Measurements from ENCODE around the gene AGFG1. TPM values are rescaled to one million over a fixed set of nuclear protein-coding genes. Genes with fewer than 3 reads are reported as not detected.

Gene AGFG1
- total RNA-seq, 1 experiment from 2014 or later: 81.3 TPM

GRCh38 chr2:227428731-227429285 lies 43.1 kb upstream of the AGFG1 start:
- Mint-ChIP-seq H3K36me3 (peaks cover 17% of the 10 kb centered on the region), H3K27me3 (ENCODE audit: low read depth) (no peaks in the 10 kb centered on the region), H3K4me1 (peaks cover 2% of the 10 kb centered on the region), H3K27ac (no peak overlapping the region), H3K9me3 (peaks cover 24% of the 10 kb centered on the region), H3K4me3 (no peak overlapping the region)
- ATAC-seq: no peak
- CTCF ChIA-PET: no interaction called here
- POLR2A ChIA-PET: no interaction called here
- TF ChIP-seq FOXK1 (CRISPR knock-in tag; IDR thresholded peaks at IDR 0.05) (no peak), NR3C1 (CRISPR knock-in tag; conservative IDR thresholded peaks at IDR 0.05; ENCODE audit: low read depth) (no peak), RORB (CRISPR knock-in tag; IDR thresholded peaks at IDR 0.05) (no peak), CTCF (IDR thresholded peaks at IDR 0.05) (no peak), ZNF317 (CRISPR knock-in tag; IDR thresholded peaks at IDR 0.05; ENCODE audit: borderline replicate concordance, low read depth) (no peak), ZNF416 (CRISPR knock-in tag; IDR thresholded peaks at IDR 0.05) (no peak), CDX4 (CRISPR knock-in tag; IDR thresholded peaks at IDR 0.05; ENCODE audit: borderline replicate concordance) (no peak), SP1 (CRISPR knock-in tag; conservative IDR thresholded peaks at IDR 0.05) (no peak), ESRRA (CRISPR knock-in tag; IDR thresholded peaks at IDR 0.05; ENCODE audit: borderline replicate concordance) (no peak), ZNF425 (CRISPR knock-in tag; conservative IDR thresholded peaks at IDR 0.05) (no peak), ATF3 (CRISPR knock-in tag; conservative IDR thresholded peaks at IDR 0.05) (no peak), ATF6 (CRISPR knock-in tag; IDR thresholded peaks at IDR 0.05) (no peak), E2F1 (CRISPR knock-in tag; IDR thresholded peaks at IDR 0.05) (no peak), FOXP1 (CRISPR knock-in tag; IDR thresholded peaks at IDR 0.05; ENCODE audit: borderline replicate concordance) (no peak), FOXP4 (CRISPR knock-in tag; IDR thresholded peaks at IDR 0.05) (no peak), TCF7 (CRISPR knock-in tag; IDR thresholded peaks at IDR 0.05; ENCODE audit: low read depth) (no peak), E2F5 (CRISPR knock-in tag; IDR thresholded peaks at IDR 0.05) (no peak), SMAD3 (CRISPR knock-in tag; IDR thresholded peaks at IDR 0.05; ENCODE audit: borderline replicate concordance) (no peak)
- DNase-seq (ENCODE audit: low spot score): no peak
